ENCODE measurements around the gene HAAO. TPM values are rescaled to one million over a fixed set of nuclear protein-coding genes. Genes with fewer than 3 reads are reported as not detected.

The HAAO gene
- total and polyA plus RNA-seq, 2 of the 13 experiments (the other 11 are each of a cell fraction or from before 2014, with no cell fraction given): 36.1 to 42.7 TPM

- TF ChIP-seq ZBTB7A (CRISPR knock-in tag; IDR thresholded peaks at IDR 0.05) (peak; percentile 54; the same call in 1 of the 2 replicates), FOXP1 (IDR thresholded peaks at IDR 0.05) (no peak), FOXP1 (CRISPR knock-in tag; IDR thresholded peaks at IDR 0.05) (no peak), ZBTB8A (CRISPR knock-in tag; IDR thresholded peaks at IDR 0.05; ENCODE audit: borderline replicate concordance, low read depth) (no peak), ZMYM2 (CRISPR knock-in tag; IDR thresholded peaks at IDR 0.05) (no peak), ZNF296 (CRISPR knock-in tag; conservative IDR thresholded peaks at IDR 0.05) (no peak), HNRNPUL1 (IDR thresholded peaks at IDR 0.05; ENCODE audit: low read depth, low read length) (no peak), AFF4 (CRISPR knock-in tag; IDR thresholded peaks at IDR 0.05) (no peak), ZNF256 (CRISPR knock-in tag; conservative IDR thresholded peaks at IDR 0.05) (no peak), EZH2 (conservative IDR thresholded peaks at IDR 0.05; ENCODE audit: low read depth, low read length) (no peak), GMEB1 (CRISPR knock-in tag; IDR thresholded peaks at IDR 0.05; ENCODE audit: borderline replicate concordance) (no peak), MBNL3 (CRISPR knock-in tag; conservative IDR thresholded peaks at IDR 0.05) (no peak), SIX4 (CRISPR knock-in tag; IDR thresholded peaks at IDR 0.05) (no peak), MZF1 (CRISPR knock-in tag; IDR thresholded peaks at IDR 0.05; ENCODE audit: borderline replicate concordance) (no peak), KMT2A (CRISPR knock-in tag; IDR thresholded peaks at IDR 0.05) (no peak), RFX3 (CRISPR knock-in tag; IDR thresholded peaks at IDR 0.05) (no peak), THAP11 (CRISPR knock-in tag; IDR thresholded peaks at IDR 0.05) (no peak), RNF2 (conservative IDR thresholded peaks at IDR 0.05; ENCODE audit: low read depth) (no peak), CEBPG (CRISPR knock-in tag; IDR thresholded peaks at IDR 0.05) (no peak), NRL (CRISPR knock-in tag; IDR thresholded peaks at IDR 0.05; ENCODE audit: borderline replicate concordance) (no peak), ZNF263 (CRISPR knock-in tag; IDR thresholded peaks at IDR 0.05) (no peak; the same call in 1 of the 2 replicates), HNF4G (IDR thresholded peaks at IDR 0.05; ENCODE audit: borderline replicate concordance, low read depth, low read length) (peak; percentile 85), HNF4G (CRISPR knock-in tag; IDR thresholded peaks at IDR 0.05; ENCODE audit: borderline replicate concordance, low read depth) (no peak), STAG1 (CRISPR knock-in tag; IDR thresholded peaks at IDR 0.05) (no peak), NFYC (CRISPR knock-in tag; IDR thresholded peaks at IDR 0.05) (0 out of 2 replicates have a peak, but pooled peaks have one; percentile 13), PAF1 (CRISPR knock-in tag; IDR thresholded peaks at IDR 0.05) (no peak), HOXD1 (CRISPR knock-in tag; IDR thresholded peaks at IDR 0.05) (no peak), SNRNP70 (IDR thresholded peaks at IDR 0.05; ENCODE audit: low read depth, low read length) (no peak), RCOR2 (CRISPR knock-in tag; IDR thresholded peaks at IDR 0.05) (no peak), ZNF740 (CRISPR knock-in tag; IDR thresholded peaks at IDR 0.05) (no peak)
Observed at GRCh38 chr2:42787788-42788477, 4.5 kb downstream of the HAAO start (continued).
